Epithelial cell of proximal tubule (primary cell): Measurements from ENCODE around the gene CDH2. TPM values are rescaled to one million over a fixed set of nuclear protein-coding genes. Genes with fewer than 3 reads are reported as not detected.

ENCODE experiments used
- DNase-seq: peaks from one replicate; pipeline ENCODE4 v3.0.0-alpha.2; 2011; ENCODE audit warnings: low read depth
- H3K4me3 ChIP-seq: 2 replicates; pipeline ENCODE4 v1.5.1; 2011; ENCODE audit warnings: low read depth, mild to moderate bottlenecking, low read length
- CTCF ChIP-seq: conservative IDR thresholded peaks from 2 replicates; pipeline ENCODE4 v1.5.1; 2012; ENCODE audit warnings: low read depth, mild to moderate bottlenecking, low read length
- total RNA-seq: library from RNA; depleted of rRNA; stranded (reverse); fragments of >200 nt; gene quantifications from 2 replicates; pipeline ENCODE4 v1.2.3, GENCODE V29; 2015

The CDH2 gene
- total RNA-seq, 1 donor from 2014 or later = 74.5 TPM

- DNase-seq = no peak
- TF ChIP-seq CTCF = no peak
- H3K4me3 ChIP-seq = no peak overlapping the region
Measured at GRCh38 chr18:28095041-28095440, 81.9 kb downstream of the CDH2 start.

GRCh38 chr18:28091197-28091596, 85.7 kb downstream of the CDH2 start:
- DNase-seq = no peak
- TF ChIP-seq CTCF = no peak
- no peak overlapping the region for H3K4me3 ChIP-seq

- TF ChIP-seq CTCF = no peak
- H3K4me3 ChIP-seq = no peak overlapping the region
Measured at GRCh38 chr18:28088477-28088876, 88.5 kb downstream of the CDH2 start.

GRCh38 chr18:28086670-28087552, 90.0 kb downstream of the CDH2 start:
- no peak overlapping the region for H3K4me3 ChIP-seq
- TF ChIP-seq CTCF = no peak
- DNase-seq = no peak

More at GRCh38 chr18:28088477-28088876, 88.5 kb downstream of the CDH2 start:
- DNase-seq = no peak

GRCh38 chr18:28081516-28081915, 95.4 kb downstream of the CDH2 start:
- H3K4me3 ChIP-seq = no peak overlapping the region
- no peak for DNase-seq
- no peak for TF ChIP-seq CTCF

- no peak overlapping the region for H3K4me3 ChIP-seq
- no peak for DNase-seq
- no peak for TF ChIP-seq CTCF
Measured at GRCh38 chr18:28080876-28081300, 96.0 kb downstream of the CDH2 start.

GRCh38 chr18:28079883-28080282, 97.0 kb downstream of the CDH2 start:
- no peak overlapping the region for H3K4me3 ChIP-seq
- DNase-seq = no peak
- no peak for TF ChIP-seq CTCF
